K562 (cell line): ENCODE results near the gene BBC3. TPM values are rescaled to one million over a fixed set of nuclear protein-coding genes. Genes with fewer than 3 reads are reported as not detected.

Experiments used
- AFF4 ChIP-seq: sonication (generic); formaldehyde crosslinking; IDR thresholded peaks from 2 replicates; pipeline ENCODE4 v1.8.0; 2023; ENCODE audit warnings: mild to moderate bottlenecking, missing genetic modification reagents
- ATF6 ChIP-seq: sonication (generic); formaldehyde crosslinking; IDR thresholded peaks from 2 replicates; pipeline ENCODE4 v1.4.0; 2020; ENCODE audit warnings: mild to moderate bottlenecking, missing genetic modification reagents
- CCNT2 ChIP-seq: IDR thresholded peaks from 2 replicates; pipeline ENCODE4 v1.6.1; 2011; ENCODE audit warnings: borderline replicate concordance, low read depth, mild to moderate bottlenecking, moderate library complexity, mixed read lengths, low read length; ENCODE audit not compliant: insufficient read length; ENCODE audit errors: extremely low read depth
- HMGN3 ChIP-seq: IDR thresholded peaks from 2 replicates; pipeline ENCODE4 v1.6.1; 2011; ENCODE audit warnings: borderline replicate concordance, low read depth, mild to moderate bottlenecking, mixed read lengths, low read length; ENCODE audit not compliant: insufficient read length; ENCODE audit errors: extremely low read depth
- HNRNPL ChIP-seq: fragments of 200-400 bp; formaldehyde crosslinking; IDR thresholded peaks from 2 replicates; pipeline ENCODE4 v1.6.1; 2017; ENCODE audit warnings: low read depth, mild to moderate bottlenecking, low read length
- ID3 ChIP-seq, 2 experiments: fragments of 250-450 bp in 1 of 2; fragments of 450-650 bp in 1 of 2; sonication (Bioruptor Pico) in 1 of 2; IDR thresholded peaks; 2 replicates each; pipeline versions ENCODE4 v1.6.1 to v1.8.0; 2016 to 2021; ENCODE audit warnings: mild to moderate bottlenecking in 2 of 2, moderate library complexity in 2 of 2, missing compliant biosample characterization in 1 of 2, missing genetic modification characterization in 1 of 2
- KLF10 ChIP-seq: fragments of 250-450 bp; sonication (Bioruptor Pico); IDR thresholded peaks from 2 replicates; pipeline ENCODE4 v1.6.1; 2021; ENCODE audit warnings: matching md5 sums
- NFIC ChIP-seq: fragments of 450-650 bp; IDR thresholded peaks from 2 replicates; pipeline ENCODE4 v1.6.1; 2017; ENCODE audit warnings: mild to moderate bottlenecking, inconsistent platforms
- NRF1 ChIP-seq, 2 experiments: fragments of 450-650 bp; IDR thresholded peaks in 1 of 2; conservative IDR thresholded peaks in 1 of 2; 2 replicates each; pipeline ENCODE4 v1.6.1; 2014; ENCODE audit warnings: mild to moderate bottlenecking in 2 of 2
- POLR2H ChIP-seq: IDR thresholded peaks from 2 replicates; pipeline ENCODE4 v1.6.1; 2016; ENCODE audit warnings: missing genetic modification characterization, low read depth, mild to moderate bottlenecking, control low read depth, missing compliant biosample characterization, moderate library complexity
- RNF2 ChIP-seq: sonication (generic); IDR thresholded peaks from 2 replicates; pipeline ENCODE4 v1.6.1; 2016
- SMARCA4 ChIP-seq: fragments of 450-650 bp; IDR thresholded peaks from 2 replicates; pipeline ENCODE4 v1.6.1; 2016
- U2AF1 ChIP-seq: fragments of 200-400 bp; formaldehyde crosslinking; optimal IDR thresholded peaks from 2 replicates; pipeline ENCODE3; 2017; ENCODE audit warnings: mild to moderate bottlenecking, low read depth, low read length, moderate library complexity
- WHSC1 ChIP-seq: IDR thresholded peaks from one replicate; pipeline ENCODE4 v1.6.1; 2012; ENCODE audit warnings: low read length, control low read depth, inconsistent platforms
- ZBED1 ChIP-seq: IDR thresholded peaks from 2 replicates; pipeline ENCODE4 v1.6.1; 2014
- polyA plus RNA-seq, 8 experiments: library from polyadenylated mRNA; depleted of rRNA in 4 of 8; stranded (reverse) in 5 of 8; unstranded in 3 of 8; fragments of >200 nt; fragmentation: Nextera tagmentation in 2 of 8; fragmentation: Illumina TruSeq in 1 of 8; extraction: Ambion mirVana in 2 of 8; extraction: Trizol in 1 of 8; gene quantifications; 2 replicates each; pipeline versions ENCODE4 v1.2.1 to v1.2.3, GENCODE V29; 2011 to 2014; ENCODE audit warnings: inconsistent platforms in 1 of 8, missing spikeins in 1 of 8
- total RNA-seq, 7 experiments: library from RNA; depleted of rRNA in 6 of 7; stranded (reverse); fragments of >200 nt in 6 of 7; fragmentation: Illumina TruSeq in 2 of 7; extraction: Trizol in 2 of 7; gene quantifications; 2 replicates each; pipeline versions ENCODE4 v1.2.1 to v1.2.3, GENCODE V29; 2011 to 2021; ENCODE audit warnings: low replicate concordance in 1 of 7
- TF ChIP-seq, protein P1 (sequence below): IDR thresholded peaks from 2 replicates; pipeline ENCODE4 v1.6.1; 2011; ENCODE audit warnings: borderline replicate concordance, low read depth, mild to moderate bottlenecking, moderate library complexity, low read length; ENCODE audit not compliant: insufficient read depth, poor library complexity, severe bottlenecking
- TF ChIP-seq, protein P2 (sequence below): fragments of 250-450 bp; sonication (Bioruptor Pico); IDR thresholded peaks from 2 replicates; pipeline ENCODE4 v1.4.0; 2020

Gene BBC3
- total and polyA plus RNA-seq, 9 of the 15 experiments (the other 6 are each of a cell fraction or from before 2014, with no cell fraction given): 0.15 to 30.7 (median 4.8) TPM

DNA sequence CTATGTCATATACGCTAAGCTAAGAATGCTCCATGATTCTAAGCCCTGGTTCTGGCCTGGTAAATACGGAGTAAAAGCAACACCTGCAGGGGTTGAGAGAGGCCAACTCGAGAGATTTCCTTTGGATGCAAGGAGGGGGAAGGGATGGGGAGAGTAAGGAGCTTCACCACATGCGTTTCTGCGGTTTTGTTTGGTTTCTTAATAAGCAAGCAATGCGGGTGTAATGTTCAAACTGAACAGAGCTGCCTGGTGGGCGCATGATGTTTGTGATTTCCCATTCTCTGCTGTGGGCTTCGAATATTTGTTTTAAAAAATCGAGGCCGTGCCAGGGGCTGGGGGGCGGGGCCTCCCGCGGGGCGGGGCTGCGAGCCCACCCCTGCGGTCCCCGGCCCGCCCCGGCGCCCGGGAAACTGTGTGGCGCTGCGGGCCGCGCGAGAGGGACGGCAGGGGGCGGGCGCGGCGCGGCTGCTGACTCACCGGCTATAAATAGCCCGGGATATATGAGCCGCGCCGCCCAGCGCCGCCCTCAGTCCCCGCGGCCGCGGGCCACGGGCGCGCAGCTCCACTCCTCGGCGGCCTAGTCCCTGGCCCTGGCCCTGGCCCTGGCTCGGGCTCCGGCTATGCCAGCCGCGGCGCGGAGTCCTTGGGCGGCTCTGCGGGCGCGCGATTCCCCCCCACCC is 5.1 kb downstream of the BBC3 start (continued):
- TF ChIP-seq KLF10 (CRISPR knock-in tag): no peak
- no peak for TF ChIP-seq ID3 (CRISPR knock-in tag; IDR thresholded peaks at IDR 0.05)
- no peak for TF ChIP-seq ID3 (tag; IDR thresholded peaks at IDR 0.05)
- TF ChIP-seq ATF6 (CRISPR knock-in tag): no peak
- TF ChIP-seq NRF1 (conservative IDR thresholded peaks at IDR 0.05 in 1 of 2, IDR thresholded peaks at IDR 0.05 in 1 of 2): peak; percentile 7 to 14; a peak in 2 of 4 replicates
- peak; percentile 98 for TF ChIP-seq POLR2H
- TF ChIP-seq SMARCA4: no peak
- TF ChIP-seq CCNT2: peak; percentile 97
- TF ChIP-seq HMGN3: peak; percentile 97
- TF ChIP-seq, protein P1, sequence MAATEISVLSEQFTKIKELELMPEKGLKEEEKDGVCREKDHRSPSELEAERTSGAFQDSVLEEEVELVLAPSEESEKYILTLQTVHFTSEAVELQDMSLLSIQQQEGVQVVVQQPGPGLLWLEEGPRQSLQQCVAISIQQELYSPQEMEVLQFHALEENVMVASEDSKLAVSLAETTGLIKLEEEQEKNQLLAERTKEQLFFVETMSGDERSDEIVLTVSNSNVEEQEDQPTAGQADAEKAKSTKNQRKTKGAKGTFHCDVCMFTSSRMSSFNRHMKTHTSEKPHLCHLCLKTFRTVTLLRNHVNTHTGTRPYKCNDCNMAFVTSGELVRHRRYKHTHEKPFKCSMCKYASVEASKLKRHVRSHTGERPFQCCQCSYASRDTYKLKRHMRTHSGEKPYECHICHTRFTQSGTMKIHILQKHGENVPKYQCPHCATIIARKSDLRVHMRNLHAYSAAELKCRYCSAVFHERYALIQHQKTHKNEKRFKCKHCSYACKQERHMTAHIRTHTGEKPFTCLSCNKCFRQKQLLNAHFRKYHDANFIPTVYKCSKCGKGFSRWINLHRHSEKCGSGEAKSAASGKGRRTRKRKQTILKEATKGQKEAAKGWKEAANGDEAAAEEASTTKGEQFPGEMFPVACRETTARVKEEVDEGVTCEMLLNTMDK: peak; percentile 92
- peak; percentile 99 for TF ChIP-seq HNRNPL
- no peak for TF ChIP-seq U2AF1
- peak; percentile 97; the same call in 1 of the 2 replicates for TF ChIP-seq AFF4 (CRISPR knock-in tag)
- TF ChIP-seq ZBED1: peak; percentile 55; the same call in 1 of the 2 replicates
- peak; percentile 65; the same call in 1 of the 2 replicates for TF ChIP-seq NFIC
- TF ChIP-seq RNF2: peak; percentile 60; the same call in 1 of the 2 replicates
- no peak for TF ChIP-seq WHSC1
- TF ChIP-seq, protein P2, sequence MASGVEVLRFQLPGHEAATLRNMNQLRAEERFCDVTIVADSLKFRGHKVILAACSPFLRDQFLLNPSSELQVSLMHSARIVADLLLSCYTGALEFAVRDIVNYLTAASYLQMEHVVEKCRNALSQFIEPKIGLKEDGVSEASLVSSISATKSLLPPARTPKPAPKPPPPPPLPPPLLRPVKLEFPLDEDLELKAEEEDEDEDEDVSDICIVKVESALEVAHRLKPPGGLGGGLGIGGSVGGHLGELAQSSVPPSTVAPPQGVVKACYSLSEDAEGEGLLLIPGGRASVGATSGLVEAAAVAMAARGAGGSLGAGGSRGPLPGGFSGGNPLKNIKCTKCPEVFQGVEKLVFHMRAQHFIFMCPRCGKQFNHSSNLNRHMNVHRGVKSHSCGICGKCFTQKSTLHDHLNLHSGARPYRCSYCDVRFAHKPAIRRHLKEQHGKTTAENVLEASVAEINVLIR (CRISPR knock-in tag): 0 out of 2 replicates have a peak, but pooled peaks have one; percentile 13
